DND-41 (cell line): ENCODE measurements around the gene WDPCP.

Experiments used
- EZH2 ChIP-seq: IDR thresholded peaks from 3 replicates; pipeline ENCODE4 v1.6.1; 2012; ENCODE audit warnings: borderline replicate concordance, low read depth, mild to moderate bottlenecking, moderate library complexity, low read length, inconsistent platforms; ENCODE audit not compliant: severe bottlenecking
- TF ChIP-seq, protein P1 (sequence below): IDR thresholded peaks from 2 replicates; pipeline ENCODE4 v1.5.1; 2012; ENCODE audit warnings: borderline replicate concordance, low read length, moderate library complexity, mild to moderate bottlenecking; ENCODE audit not compliant: poor library complexity, severe bottlenecking; ENCODE audit errors: extremely low read depth

DNA sequence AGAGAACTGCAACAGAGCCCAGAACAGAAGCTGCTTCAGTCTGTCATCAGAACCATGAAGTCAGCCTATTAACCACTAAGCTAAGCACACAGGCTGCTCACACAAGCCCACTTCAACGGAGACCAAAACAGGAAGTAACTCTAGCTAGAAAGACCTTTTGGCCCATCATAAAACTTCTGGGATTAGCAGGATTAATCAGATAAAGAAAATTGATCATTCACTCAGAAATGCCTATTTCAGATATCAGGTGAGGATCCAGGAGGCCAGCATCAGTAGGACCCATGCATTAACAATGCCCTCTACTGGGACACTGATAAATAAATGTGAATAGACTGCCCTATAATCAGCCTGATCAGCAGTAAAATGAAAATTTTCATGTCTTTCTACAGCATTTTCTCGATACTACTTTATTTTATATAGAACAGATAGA, 101.4 kb downstream of the WDPCP start:
- TF ChIP-seq, protein P1, sequence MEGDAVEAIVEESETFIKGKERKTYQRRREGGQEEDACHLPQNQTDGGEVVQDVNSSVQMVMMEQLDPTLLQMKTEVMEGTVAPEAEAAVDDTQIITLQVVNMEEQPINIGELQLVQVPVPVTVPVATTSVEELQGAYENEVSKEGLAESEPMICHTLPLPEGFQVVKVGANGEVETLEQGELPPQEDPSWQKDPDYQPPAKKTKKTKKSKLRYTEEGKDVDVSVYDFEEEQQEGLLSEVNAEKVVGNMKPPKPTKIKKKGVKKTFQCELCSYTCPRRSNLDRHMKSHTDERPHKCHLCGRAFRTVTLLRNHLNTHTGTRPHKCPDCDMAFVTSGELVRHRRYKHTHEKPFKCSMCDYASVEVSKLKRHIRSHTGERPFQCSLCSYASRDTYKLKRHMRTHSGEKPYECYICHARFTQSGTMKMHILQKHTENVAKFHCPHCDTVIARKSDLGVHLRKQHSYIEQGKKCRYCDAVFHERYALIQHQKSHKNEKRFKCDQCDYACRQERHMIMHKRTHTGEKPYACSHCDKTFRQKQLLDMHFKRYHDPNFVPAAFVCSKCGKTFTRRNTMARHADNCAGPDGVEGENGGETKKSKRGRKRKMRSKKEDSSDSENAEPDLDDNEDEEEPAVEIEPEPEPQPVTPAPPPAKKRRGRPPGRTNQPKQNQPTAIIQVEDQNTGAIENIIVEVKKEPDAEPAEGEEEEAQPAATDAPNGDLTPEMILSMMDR = no peak
- TF ChIP-seq EZH2 = no peak
